H1 (cell line): ENCODE data around the gene GADD45GIP1.

Experiments used
- ASH2L ChIP-seq: fragments of 200-600, 300-600 bp; sonication (generic); IDR thresholded peaks from one replicate; pipeline ENCODE4 v1.7.1; 2017; ENCODE audit warnings: low read length
- BACH1 ChIP-seq: IDR thresholded peaks from 2 replicates; pipeline ENCODE4 v1.6.1; 2012; ENCODE audit warnings: low read length, improper control_type of control experiment
- CEBPB ChIP-seq: IDR thresholded peaks from 2 replicates; pipeline ENCODE4 v1.6.1; 2012; ENCODE audit warnings: low read depth, low read length
- CTCF ChIP-seq, 3 experiments: IDR thresholded peaks; 1 replicate in 2 of 3; 2 replicates in 1 of 3; pipeline versions ENCODE4 v1.5.1 to v1.6.1; 2011; ENCODE audit warnings: low read length in 3 of 3, mild to moderate bottlenecking in 3 of 3, inconsistent platforms in 2 of 3, low read depth in 1 of 3, moderate library complexity in 1 of 3; ENCODE audit not compliant: insufficient read depth in 1 of 3; ENCODE audit errors: control extremely low read depth in 1 of 3
- EGR1 ChIP-seq: IDR thresholded peaks from 2 replicates; pipeline ENCODE4 v1.6.1; 2011; ENCODE audit warnings: low read depth, low read length, borderline replicate concordance
- JUND ChIP-seq: IDR thresholded peaks from 2 replicates; pipeline ENCODE4 v1.6.1; 2011; ENCODE audit warnings: mild to moderate bottlenecking, improper control_type of control experiment, low read length
- POLR2A ChIP-seq, 2 experiments: IDR thresholded peaks; 1 replicate in 1 of 2; 2 replicates in 1 of 2; pipeline ENCODE4 v1.6.1; 2011; ENCODE audit warnings: low read depth in 2 of 2, low read length in 2 of 2, mild to moderate bottlenecking in 2 of 2; ENCODE audit errors: control extremely low read depth in 1 of 2
- SIN3A ChIP-seq, 2 experiments: IDR thresholded peaks in 1 of 2; conservative IDR thresholded peaks in 1 of 2; 2 replicates each; pipeline ENCODE4 v1.6.1; 2011 to 2012; ENCODE audit warnings: low read length in 2 of 2, improper control_type of control experiment in 1 of 2, low read depth in 1 of 2, mild to moderate bottlenecking in 1 of 2
- SRF ChIP-seq: IDR thresholded peaks from 2 replicates; pipeline ENCODE4 v1.6.1; 2011; ENCODE audit warnings: mild to moderate bottlenecking, low read depth, low read length, moderate library complexity
- TCF12 ChIP-seq: IDR thresholded peaks from 2 replicates; pipeline ENCODE4 v1.6.1; 2011; ENCODE audit warnings: low read depth, mild to moderate bottlenecking, low read length
- ZNF274 ChIP-seq: IDR thresholded peaks from 2 replicates; pipeline ENCODE4 v1.7.0; 2012; ENCODE audit warnings: low read length, borderline replicate concordance; ENCODE audit errors: extremely low read depth

DNA sequence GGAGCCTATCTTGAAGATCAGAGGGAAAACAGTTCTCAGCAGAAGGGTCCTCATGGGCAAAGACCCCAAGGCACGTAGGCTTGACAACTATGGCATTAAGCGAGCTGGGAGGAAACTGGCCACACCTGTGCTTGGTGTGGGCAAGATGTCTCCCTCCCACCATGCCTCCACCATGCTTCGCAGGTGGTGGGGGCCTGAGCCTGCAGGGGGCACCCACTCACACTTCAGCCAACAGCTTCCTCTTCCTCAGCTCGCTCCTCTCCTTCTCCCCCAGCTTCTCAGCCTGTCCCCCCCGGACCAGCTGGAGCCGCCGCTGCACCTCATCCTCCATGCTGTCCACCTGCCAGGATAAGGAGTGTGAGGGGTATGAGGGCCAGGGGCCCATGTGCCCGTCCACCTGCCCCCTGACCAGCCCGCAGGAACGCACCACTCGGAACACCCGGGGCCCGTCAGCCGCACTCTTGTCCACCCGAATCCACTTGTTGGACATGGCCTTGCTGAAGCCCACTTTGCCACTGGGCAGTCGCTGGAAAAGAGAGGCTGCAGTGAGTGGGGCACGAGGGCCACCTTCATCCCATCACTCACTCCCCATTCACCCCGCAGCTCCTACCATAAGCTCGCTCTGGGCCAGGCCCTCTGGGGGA is 26.9 kb downstream of the GADD45GIP1 start:
- TF ChIP-seq ZNF274, result no peak
- no peak for TF ChIP-seq CTCF (IDR thresholded peaks at IDR 0.05; ENCODE audit: control extremely low read depth in 1 of 3, insufficient read depth in 1 of 3, low read depth in 1 of 3, low read length in 3 of 3)
- no peak for TF ChIP-seq SRF
- no peak for TF ChIP-seq CEBPB
- no peak for TF ChIP-seq TCF12
- no peak for TF ChIP-seq BACH1
- no peak for TF ChIP-seq SIN3A (conservative IDR thresholded peaks at IDR 0.05 in 1 of 2, IDR thresholded peaks at IDR 0.05 in 1 of 2; ENCODE audit: low read depth in 1 of 2, low read length in 2 of 2)
- no peak for TF ChIP-seq POLR2A (IDR thresholded peaks at IDR 0.05; ENCODE audit: control extremely low read depth in 1 of 2, low read depth in 2 of 2, low read length in 2 of 2)
- no peak for TF ChIP-seq EGR1
- no peak for TF ChIP-seq JUND
- no peak for TF ChIP-seq ASH2L
